HepG2 (cell line): Measurements from ENCODE around the gene NAV2. TPM values are rescaled to one million over a fixed set of nuclear protein-coding genes. Genes with fewer than 3 reads are reported as not detected.

Experiments used
- ATAC-seq: fragments of 200-7000 bp; cut with Tn5 transposase; 3 replicates; pipeline ENCODE4 v1.9.1; 2020; ENCODE audit warnings: mild to moderate bottlenecking, moderate library complexity
- BruUV-seq: library from RNA; stranded (reverse); fragments of 400-500 nt; replicated peaks from 2 replicates; lab custom pipeline; 2021; lab: Mats Ljungman, UMichigan
- CTCF ChIA-PET: fragments of 300-600 bp; formaldehyde crosslinking; extraction: SDS; loops from one replicate; lab custom pipeline; 2021; ENCODE audit warnings: low total read pairs, inconsistent platforms, low intra/inter-chr PET ratio; lab: Yijun Ruan, JAX
- POLR2A ChIA-PET: fragments of 350-600 bp; sonication (Branson Sonifier 250); formaldehyde crosslinking; loops from one replicate; lab custom pipeline; 2020; ENCODE audit warnings: antibody characterized with exemption, inconsistent platforms; lab: Yijun Ruan, JAX
- DNase-seq: peaks from one replicate; pipeline ENCODE4 v3.0.0-alpha.2; 2015; ENCODE audit warnings: low spot score
- FAIRE-seq: peaks from 3 replicates; lab custom pipeline; 2011; peaks lifted over from hg19 to GRCh38; lab: Jason Lieb, UNC
- H2AFZ ChIP-seq: one replicate; pipeline ENCODE4 v1.6.1; 2011; ENCODE audit warnings: low read length, inconsistent platforms
- H3K27ac ChIP-seq: fragments of 300-600 bp; 3 replicates; pipeline ENCODE4 v1.8.0; 2011; ENCODE audit warnings: mixed run types, mild to moderate bottlenecking, mixed read lengths, low read length, inconsistent platforms; ENCODE audit not compliant: insufficient read depth; ENCODE audit errors: extremely low read length
- H3K27me3 ChIP-seq, 2 experiments: fragments of 200-600 bp in 1 of 2; 2 replicates in 1 of 2; 3 replicates in 1 of 2; pipeline versions ENCODE4 v1.6.0 to v1.8.0; 2011; ENCODE audit warnings: low read length in 2 of 2, mild to moderate bottlenecking in 2 of 2, moderate library complexity in 2 of 2, inconsistent platforms in 1 of 2; ENCODE audit not compliant: insufficient read depth in 2 of 2, control insufficient read depth in 1 of 2
- H3K36me3 ChIP-seq, 2 experiments: fragments of 200-600 bp in 1 of 2; replicated peaks in 1 of 2; 2 replicates in 1 of 2; 3 replicates in 1 of 2; pipeline versions ENCODE4 v1.5.1 to v1.8.0; 2011; ENCODE audit warnings: low read length in 2 of 2, inconsistent platforms in 1 of 2; ENCODE audit not compliant: insufficient read depth in 2 of 2, control insufficient read depth in 1 of 2
- H3K4me1 ChIP-seq: 2 replicates; pipeline ENCODE4 v1.5.1; 2012; ENCODE audit warnings: low read length, inconsistent platforms; ENCODE audit not compliant: insufficient read depth
- H3K4me2 ChIP-seq: 2 replicates; pipeline ENCODE4 v1.6.0; 2011; ENCODE audit warnings: low read depth, low read length, inconsistent platforms
- H3K4me3 ChIP-seq, 3 experiments: fragments of 200-600 bp in 1 of 3; sonication (generic), shearing (Covaris generic) in 1 of 3; replicated peaks in 1 of 3; 2 replicates each; pipeline ENCODE4 v1.5.1; 2011 to 2016; ENCODE audit warnings: low read length in 3 of 3, inconsistent platforms in 2 of 3, low read depth in 2 of 3, mild to moderate bottlenecking in 2 of 3, control low read depth in 1 of 3, mixed read lengths in 1 of 3; ENCODE audit not compliant: insufficient read depth in 1 of 3
- H3K79me2 ChIP-seq: one replicate; pipeline ENCODE4 v1.6.1; 2011; ENCODE audit warnings: low read length, inconsistent platforms; ENCODE audit not compliant: insufficient read depth
- H3K9ac ChIP-seq: 2 replicates; pipeline ENCODE4 v1.6.0; 2011; ENCODE audit warnings: mild to moderate bottlenecking, low read depth, low read length, inconsistent platforms; ENCODE audit not compliant: insufficient read depth
- H3K9me3 ChIP-seq: 2 replicates; pipeline ENCODE4 v1.5.1; 2012; ENCODE audit warnings: mild to moderate bottlenecking, low read length
- H4K20me1 ChIP-seq: 2 replicates; pipeline ENCODE4 v1.6.0; 2011; ENCODE audit warnings: inconsistent platforms, mild to moderate bottlenecking, low read length, moderate library complexity; ENCODE audit not compliant: insufficient read depth
- BRCA1 ChIP-seq: sonication (generic); formaldehyde crosslinking; IDR thresholded peaks from 2 replicates; pipeline ENCODE4 v1.4.0; 2020; ENCODE audit warnings: missing genetic modification reagents
- CC2D1A ChIP-seq: sonication (generic); formaldehyde crosslinking; IDR thresholded peaks from 2 replicates; pipeline ENCODE4 v1.8.1; 2023; ENCODE audit warnings: mild to moderate bottlenecking, missing genetic modification reagents
- MAFK ChIP-seq, 2 experiments: IDR thresholded peaks in 1 of 2; conservative IDR thresholded peaks in 1 of 2; 2 replicates each; pipeline ENCODE4 v1.6.1; 2011; ENCODE audit warnings: improper control_type of control experiment in 2 of 2, low read length in 2 of 2
- ZNF138 ChIP-seq: sonication (generic); formaldehyde crosslinking; IDR thresholded peaks from 2 replicates; pipeline ENCODE4 v1.5.0; 2020; ENCODE audit warnings: mild to moderate bottlenecking, low read depth, missing genetic modification reagents
- WGBS: methylation state at CpG from one replicate; pipeline ENCODE4 v1.1.6; 2017; ENCODE audit warnings: low lambda C conversion rate; 5-methylcytosine and 5-hydroxymethylcytosine counted together
- in situ Hi-C: cut with HindIII; loops from 2 replicates; pipeline ENCODE4 v1.10.0; 2017; ENCODE audit warnings: low pct_unique_long_range_greater_than_20kb; ENCODE audit not compliant: extremely low pct_ligation_motif_present
- intact Hi-C: fragments of 100-400 bp; cut with micrococcal nuclease; formaldehyde crosslinking; loops from one replicate; pipeline ENCODE4 v1.10.0; 2022; ENCODE audit not compliant: unreplicated experiment
- polyA plus RNA-seq, 8 experiments: library from polyadenylated mRNA; depleted of rRNA in 3 of 8; stranded (reverse) in 7 of 8; unstranded in 1 of 8; fragments of >200 nt; fragmentation: Illumina TruSeq in 4 of 8; extraction: Trizol in 4 of 8; gene quantifications; 2 replicates each; pipeline versions ENCODE4 v1.2.1 to v1.2.3, GENCODE V29; 2011 to 2016; ENCODE audit warnings: low read depth in 4 of 8, missing spikeins in 1 of 8, mixed read lengths in 1 of 8; ENCODE audit not compliant: insufficient read depth in 1 of 8
- total RNA-seq, 5 experiments: library from RNA; depleted of rRNA; stranded (reverse); fragments of >200 nt; fragmentation: Illumina TruSeq; extraction: Trizol; gene quantifications; 2 replicates each; pipeline ENCODE4 v1.2.3, GENCODE V29; 2016; ENCODE audit warnings: low read depth in 1 of 5
- TF ChIP-seq, protein P1 (sequence below): sonication (generic); formaldehyde crosslinking; IDR thresholded peaks from 2 replicates; pipeline ENCODE4 v1.5.1; 2020; ENCODE audit warnings: mild to moderate bottlenecking, moderate library complexity, missing genetic modification reagents
- TF ChIP-seq, protein P2 (sequence below): fragments of 450-650 bp; IDR thresholded peaks from 2 replicates; pipeline ENCODE4 v1.6.1; 2017

The NAV2 gene
- total and polyA plus RNA-seq, 2 of the 13 experiments (the other 11 are each of a cell fraction or from before 2014, with no cell fraction given), result 9.3 to 34.6 TPM

DNA sequence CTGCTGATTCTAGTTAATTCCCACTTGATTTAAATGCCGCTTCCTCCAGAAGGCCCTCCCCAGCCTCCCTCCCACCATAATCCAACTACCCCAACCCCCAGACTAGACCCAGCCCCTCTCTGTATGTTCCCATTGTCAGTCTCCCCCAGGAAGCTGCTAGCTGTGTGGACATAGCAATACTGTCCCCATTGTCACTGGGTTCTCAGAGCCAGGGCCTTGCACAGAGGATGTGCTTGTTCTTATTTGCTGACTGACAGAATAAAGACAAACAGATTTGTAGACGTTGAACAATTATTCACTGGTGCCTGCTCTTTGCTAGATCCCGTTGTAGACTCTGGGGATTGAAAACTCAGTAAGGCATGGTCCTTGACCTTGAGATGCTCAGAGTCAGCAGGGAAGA, 45.7 kb upstream of the NAV2 start:
- DNase-seq (no peak), ATAC-seq (no peak), FAIRE-seq (no peak)
- Histone ChIP-seq H4K20me1 (no peaks in the 10 kb centered on the region), H3K9ac (no peak overlapping the region), H3K27me3 (peaks cover 3 to 18% of the 10 kb centered on the region in 2 experiments; a peak in 2 of 5 replicates), H2AFZ (no peak overlapping the region), H3K9me3 (no peaks in the 10 kb centered on the region), H3K4me3 (no peak overlapping the region), H3K79me2 (no peaks in the 10 kb centered on the region), H3K36me3 (no peaks in the 10 kb centered on the region), H3K4me1 (no peaks in the 10 kb centered on the region), H3K4me2 (no peak overlapping the region), H3K27ac (no peak overlapping the region)
- WGBS, result 13% methylated on average over 3 of the region's 3 CpGs
- no peak for TF ChIP-seq BRCA1 (CRISPR knock-in tag)
- TF ChIP-seq, protein P1, sequence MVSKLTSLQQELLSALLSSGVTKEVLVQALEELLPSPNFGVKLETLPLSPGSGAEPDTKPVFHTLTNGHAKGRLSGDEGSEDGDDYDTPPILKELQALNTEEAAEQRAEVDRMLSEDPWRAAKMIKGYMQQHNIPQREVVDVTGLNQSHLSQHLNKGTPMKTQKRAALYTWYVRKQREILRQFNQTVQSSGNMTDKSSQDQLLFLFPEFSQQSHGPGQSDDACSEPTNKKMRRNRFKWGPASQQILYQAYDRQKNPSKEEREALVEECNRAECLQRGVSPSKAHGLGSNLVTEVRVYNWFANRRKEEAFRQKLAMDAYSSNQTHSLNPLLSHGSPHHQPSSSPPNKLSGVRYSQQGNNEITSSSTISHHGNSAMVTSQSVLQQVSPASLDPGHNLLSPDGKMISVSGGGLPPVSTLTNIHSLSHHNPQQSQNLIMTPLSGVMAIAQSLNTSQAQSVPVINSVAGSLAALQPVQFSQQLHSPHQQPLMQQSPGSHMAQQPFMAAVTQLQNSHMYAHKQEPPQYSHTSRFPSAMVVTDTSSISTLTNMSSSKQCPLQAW (CRISPR knock-in tag), result no peak
- TF ChIP-seq, protein P2, sequence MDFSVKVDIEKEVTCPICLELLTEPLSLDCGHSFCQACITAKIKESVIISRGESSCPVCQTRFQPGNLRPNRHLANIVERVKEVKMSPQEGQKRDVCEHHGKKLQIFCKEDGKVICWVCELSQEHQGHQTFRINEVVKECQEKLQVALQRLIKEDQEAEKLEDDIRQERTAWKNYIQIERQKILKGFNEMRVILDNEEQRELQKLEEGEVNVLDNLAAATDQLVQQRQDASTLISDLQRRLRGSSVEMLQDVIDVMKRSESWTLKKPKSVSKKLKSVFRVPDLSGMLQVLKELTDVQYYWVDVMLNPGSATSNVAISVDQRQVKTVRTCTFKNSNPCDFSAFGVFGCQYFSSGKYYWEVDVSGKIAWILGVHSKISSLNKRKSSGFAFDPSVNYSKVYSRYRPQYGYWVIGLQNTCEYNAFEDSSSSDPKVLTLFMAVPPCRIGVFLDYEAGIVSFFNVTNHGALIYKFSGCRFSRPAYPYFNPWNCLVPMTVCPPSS, result no peak
- no peak for TF ChIP-seq CC2D1A (CRISPR knock-in tag)
- TF ChIP-seq ZNF138 (CRISPR knock-in tag), result no peak
- TF ChIP-seq MAFK (conservative IDR thresholded peaks at IDR 0.05 in 1 of 2, IDR thresholded peaks at IDR 0.05 in 1 of 2; ENCODE audit: low read length in 2 of 2), result peak; percentile 0 to 10; a peak in 1 of 4 replicates
- CTCF ChIA-PET, result no interaction called here
- no TSS peak for BruUV-seq
- in situ Hi-C loops (no loop called here), intact Hi-C loops (no loop called here)
- POLR2A ChIA-PET, result no interaction called here
